H1 (cell line): ENCODE measurements around the gene CPXM1.

Experiments used
- BCL11A ChIP-seq, 2 experiments: IDR thresholded peaks; one replicate each; pipeline ENCODE4 v1.6.1; 2011; ENCODE audit warnings: low read depth in 2 of 2, low read length in 2 of 2, mild to moderate bottlenecking in 2 of 2
- GTF2F1 ChIP-seq: IDR thresholded peaks from 2 replicates; pipeline ENCODE4 v1.6.1; 2012; ENCODE audit warnings: low read depth, low read length, improper control_type of control experiment, borderline replicate concordance
- PHF8 ChIP-seq: fragments of 200-600 bp; sonication (generic); conservative IDR thresholded peaks from 2 replicates; pipeline ENCODE4 v1.7.1; 2012; ENCODE audit warnings: low read depth, mild to moderate bottlenecking, inconsistent platforms, low read length, moderate library complexity
- POLR2A ChIP-seq, 2 experiments: IDR thresholded peaks; 1 replicate in 1 of 2; 2 replicates in 1 of 2; pipeline ENCODE4 v1.6.1; 2011; ENCODE audit warnings: low read depth in 2 of 2, low read length in 2 of 2, mild to moderate bottlenecking in 2 of 2; ENCODE audit errors: control extremely low read depth in 1 of 2
- POLR2AphosphoS5 ChIP-seq: IDR thresholded peaks from 2 replicates; pipeline ENCODE4 v1.6.1; 2011; ENCODE audit warnings: low read depth, low read length
- RFX5 ChIP-seq: IDR thresholded peaks from 2 replicates; pipeline ENCODE4 v1.6.1; 2011; ENCODE audit warnings: low read depth, low read length, improper control_type of control experiment, borderline replicate concordance
- SIX5 ChIP-seq: IDR thresholded peaks from 2 replicates; pipeline ENCODE4 v1.6.1; 2011; ENCODE audit warnings: mild to moderate bottlenecking, low read depth, low read length
- SP1 ChIP-seq: IDR thresholded peaks from 2 replicates; pipeline ENCODE4 v1.6.1; 2011; ENCODE audit warnings: low read depth, low read length
- SP2 ChIP-seq: IDR thresholded peaks from 2 replicates; pipeline ENCODE4 v1.6.1; 2012; ENCODE audit warnings: mild to moderate bottlenecking, low read length, inconsistent platforms
- TBP ChIP-seq: IDR thresholded peaks from 2 replicates; pipeline ENCODE4 v1.6.1; 2011; ENCODE audit warnings: low read depth, low read length, improper control_type of control experiment
- TCF12 ChIP-seq: IDR thresholded peaks from 2 replicates; pipeline ENCODE4 v1.6.1; 2011; ENCODE audit warnings: low read depth, mild to moderate bottlenecking, low read length
- TF ChIP-seq, protein P1 (sequence below), 3 experiments: IDR thresholded peaks; 1 replicate in 2 of 3; 2 replicates in 1 of 3; pipeline versions ENCODE4 v1.5.1 to v1.6.1; 2011; ENCODE audit warnings: low read length in 3 of 3, mild to moderate bottlenecking in 3 of 3, inconsistent platforms in 2 of 3, low read depth in 1 of 3, moderate library complexity in 1 of 3; ENCODE audit not compliant: insufficient read depth in 1 of 3; ENCODE audit errors: control extremely low read depth in 1 of 3

DNA sequence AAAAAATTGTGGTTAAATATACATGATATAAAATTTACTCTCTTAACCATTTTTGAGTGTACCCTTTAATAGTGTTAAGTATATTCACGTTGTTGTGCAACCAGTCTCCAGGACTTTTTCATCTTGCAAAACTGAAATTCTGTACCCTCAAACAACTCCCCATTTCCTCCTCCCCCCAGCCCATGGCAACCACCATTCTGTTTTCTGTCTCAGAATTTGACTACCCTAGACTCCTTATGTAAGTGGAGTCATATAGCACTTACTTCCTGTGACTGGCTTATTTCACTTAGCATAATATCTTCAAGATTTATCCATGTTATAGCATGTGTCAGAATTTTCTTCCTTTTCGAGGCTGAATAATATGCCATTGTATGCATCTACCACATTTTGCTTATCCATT lies 45.2 kb upstream of the CPXM1 start:
- TF ChIP-seq SP1 (no peak), TCF12 (no peak), BCL11A (IDR thresholded peaks at IDR 0.05; ENCODE audit: low read depth in 2 of 2, low read length in 2 of 2) (no peak), GTF2F1 (no peak), TBP (no peak), POLR2A (IDR thresholded peaks at IDR 0.05; ENCODE audit: control extremely low read depth in 1 of 2, low read depth in 2 of 2, low read length in 2 of 2) (no peak), PHF8 (no peak), SP2 (no peak), POLR2AphosphoS5 (no peak), SIX5 (no peak), RFX5 (no peak)
- TF ChIP-seq, protein P1, sequence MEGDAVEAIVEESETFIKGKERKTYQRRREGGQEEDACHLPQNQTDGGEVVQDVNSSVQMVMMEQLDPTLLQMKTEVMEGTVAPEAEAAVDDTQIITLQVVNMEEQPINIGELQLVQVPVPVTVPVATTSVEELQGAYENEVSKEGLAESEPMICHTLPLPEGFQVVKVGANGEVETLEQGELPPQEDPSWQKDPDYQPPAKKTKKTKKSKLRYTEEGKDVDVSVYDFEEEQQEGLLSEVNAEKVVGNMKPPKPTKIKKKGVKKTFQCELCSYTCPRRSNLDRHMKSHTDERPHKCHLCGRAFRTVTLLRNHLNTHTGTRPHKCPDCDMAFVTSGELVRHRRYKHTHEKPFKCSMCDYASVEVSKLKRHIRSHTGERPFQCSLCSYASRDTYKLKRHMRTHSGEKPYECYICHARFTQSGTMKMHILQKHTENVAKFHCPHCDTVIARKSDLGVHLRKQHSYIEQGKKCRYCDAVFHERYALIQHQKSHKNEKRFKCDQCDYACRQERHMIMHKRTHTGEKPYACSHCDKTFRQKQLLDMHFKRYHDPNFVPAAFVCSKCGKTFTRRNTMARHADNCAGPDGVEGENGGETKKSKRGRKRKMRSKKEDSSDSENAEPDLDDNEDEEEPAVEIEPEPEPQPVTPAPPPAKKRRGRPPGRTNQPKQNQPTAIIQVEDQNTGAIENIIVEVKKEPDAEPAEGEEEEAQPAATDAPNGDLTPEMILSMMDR (IDR thresholded peaks at IDR 0.05; ENCODE audit: control extremely low read depth in 1 of 3, insufficient read depth in 1 of 3, low read depth in 1 of 3, low read length in 3 of 3), result no peak
